HepG2 (cell line): ENCODE measurements around the gene SGPP2. TPM values are rescaled to one million over a fixed set of nuclear protein-coding genes. Genes with fewer than 3 reads are reported as not detected.

Source experiments
- ATAC-seq: fragments of 200-7000 bp; cut with Tn5 transposase; 3 replicates; pipeline ENCODE4 v1.9.1; 2020; ENCODE audit warnings: mild to moderate bottlenecking, moderate library complexity
- BruUV-seq: library from RNA; stranded (reverse); fragments of 400-500 nt; replicated peaks from 2 replicates; lab custom pipeline; 2021; lab: Mats Ljungman, UMichigan
- CTCF ChIA-PET: fragments of 300-600 bp; formaldehyde crosslinking; extraction: SDS; loops from one replicate; lab custom pipeline; 2021; ENCODE audit warnings: low total read pairs, inconsistent platforms, low intra/inter-chr PET ratio; lab: Yijun Ruan, JAX
- POLR2A ChIA-PET: fragments of 350-600 bp; sonication (Branson Sonifier 250); formaldehyde crosslinking; loops from one replicate; lab custom pipeline; 2020; ENCODE audit warnings: antibody characterized with exemption, inconsistent platforms; lab: Yijun Ruan, JAX
- DNase-seq: peaks from one replicate; pipeline ENCODE4 v3.0.0-alpha.2; 2015; ENCODE audit warnings: low spot score
- FAIRE-seq: peaks from 3 replicates; lab custom pipeline; 2011; peaks lifted over from hg19 to GRCh38; lab: Jason Lieb, UNC
- H2AFZ ChIP-seq: one replicate; pipeline ENCODE4 v1.6.1; 2011; ENCODE audit warnings: low read length, inconsistent platforms
- H3K27ac ChIP-seq: fragments of 300-600 bp; 3 replicates; pipeline ENCODE4 v1.8.0; 2011; ENCODE audit warnings: mixed run types, mild to moderate bottlenecking, mixed read lengths, low read length, inconsistent platforms; ENCODE audit not compliant: insufficient read depth; ENCODE audit errors: extremely low read length
- H3K27me3 ChIP-seq, 2 experiments: fragments of 200-600 bp in 1 of 2; 2 replicates in 1 of 2; 3 replicates in 1 of 2; pipeline versions ENCODE4 v1.6.0 to v1.8.0; 2011; ENCODE audit warnings: low read length in 2 of 2, mild to moderate bottlenecking in 2 of 2, moderate library complexity in 2 of 2, inconsistent platforms in 1 of 2; ENCODE audit not compliant: insufficient read depth in 2 of 2, control insufficient read depth in 1 of 2
- H3K36me3 ChIP-seq, 2 experiments: fragments of 200-600 bp in 1 of 2; replicated peaks in 1 of 2; 2 replicates in 1 of 2; 3 replicates in 1 of 2; pipeline versions ENCODE4 v1.5.1 to v1.8.0; 2011; ENCODE audit warnings: low read length in 2 of 2, inconsistent platforms in 1 of 2; ENCODE audit not compliant: insufficient read depth in 2 of 2, control insufficient read depth in 1 of 2
- H3K4me1 ChIP-seq: 2 replicates; pipeline ENCODE4 v1.5.1; 2012; ENCODE audit warnings: low read length, inconsistent platforms; ENCODE audit not compliant: insufficient read depth
- H3K4me2 ChIP-seq: 2 replicates; pipeline ENCODE4 v1.6.0; 2011; ENCODE audit warnings: low read depth, low read length, inconsistent platforms
- H3K4me3 ChIP-seq, 3 experiments: fragments of 200-600 bp in 1 of 3; sonication (generic), shearing (Covaris generic) in 1 of 3; replicated peaks in 1 of 3; 2 replicates each; pipeline ENCODE4 v1.5.1; 2011 to 2016; ENCODE audit warnings: low read length in 3 of 3, inconsistent platforms in 2 of 3, low read depth in 2 of 3, mild to moderate bottlenecking in 2 of 3, control low read depth in 1 of 3, mixed read lengths in 1 of 3; ENCODE audit not compliant: insufficient read depth in 1 of 3
- H3K79me2 ChIP-seq: one replicate; pipeline ENCODE4 v1.6.1; 2011; ENCODE audit warnings: low read length, inconsistent platforms; ENCODE audit not compliant: insufficient read depth
- H3K9ac ChIP-seq: 2 replicates; pipeline ENCODE4 v1.6.0; 2011; ENCODE audit warnings: mild to moderate bottlenecking, low read depth, low read length, inconsistent platforms; ENCODE audit not compliant: insufficient read depth
- H3K9me3 ChIP-seq: 2 replicates; pipeline ENCODE4 v1.5.1; 2012; ENCODE audit warnings: mild to moderate bottlenecking, low read length
- H4K20me1 ChIP-seq: 2 replicates; pipeline ENCODE4 v1.6.0; 2011; ENCODE audit warnings: inconsistent platforms, mild to moderate bottlenecking, low read length, moderate library complexity; ENCODE audit not compliant: insufficient read depth
- BCL3 ChIP-seq: sonication (generic); formaldehyde crosslinking; IDR thresholded peaks from 2 replicates; pipeline ENCODE4 v1.5.1; 2020; ENCODE audit warnings: mild to moderate bottlenecking, missing genetic modification reagents, moderate library complexity
- CHD4 ChIP-seq: fragments of 200-600 bp; sonication (generic); IDR thresholded peaks from 2 replicates; pipeline ENCODE4 v1.7.0; 2017; ENCODE audit warnings: mild to moderate bottlenecking, low read length, borderline replicate concordance
- ELF4 ChIP-seq: sonication (generic); formaldehyde crosslinking; IDR thresholded peaks from 2 replicates; pipeline ENCODE4 v1.5.0; 2020; ENCODE audit warnings: missing genetic modification reagents, mild to moderate bottlenecking, moderate library complexity, borderline replicate concordance
- ERF ChIP-seq: IDR thresholded peaks from 2 replicates; pipeline ENCODE4 v1.6.1; 2018; ENCODE audit warnings: missing biosample characterization, missing genetic modification reagents
- HDAC2 ChIP-seq: sonication (generic); formaldehyde crosslinking; IDR thresholded peaks from 2 replicates; pipeline ENCODE4 v1.4.0; 2020; ENCODE audit warnings: missing genetic modification reagents
- JUN ChIP-seq: sonication (generic); formaldehyde crosslinking; IDR thresholded peaks from 2 replicates; pipeline ENCODE4 v1.4.0; 2020; ENCODE audit warnings: mild to moderate bottlenecking, missing genetic modification reagents
- KDM5B ChIP-seq: sonication (generic); formaldehyde crosslinking; IDR thresholded peaks from 2 replicates; pipeline ENCODE4 v1.4.0; 2020; ENCODE audit warnings: missing genetic modification reagents, mild to moderate bottlenecking, borderline replicate concordance
- KMT2B ChIP-seq: IDR thresholded peaks from 2 replicates; pipeline ENCODE4 v1.6.1; 2016; ENCODE audit warnings: missing genetic modification reagents, missing compliant biosample characterization
- MNT ChIP-seq: fragments of 450-650 bp; IDR thresholded peaks from 2 replicates; pipeline ENCODE4 v1.6.1; 2016
- NAIF1 ChIP-seq: sonication (generic); formaldehyde crosslinking; IDR thresholded peaks from 2 replicates; pipeline ENCODE4 v1.5.0; 2020; ENCODE audit warnings: mild to moderate bottlenecking, missing genetic modification reagents, borderline replicate concordance
- POGK ChIP-seq: sonication (generic); formaldehyde crosslinking; conservative IDR thresholded peaks from 2 replicates; pipeline ENCODE4 v1.8.0; 2022; ENCODE audit warnings: mild to moderate bottlenecking, moderate library complexity, missing genetic modification reagents
- RNF219 ChIP-seq: sonication (generic); formaldehyde crosslinking; IDR thresholded peaks from 2 replicates; pipeline ENCODE4 v1.5.0; 2020; ENCODE audit warnings: mild to moderate bottlenecking, missing genetic modification reagents
- SETDB1 ChIP-seq: sonication (generic); formaldehyde crosslinking; IDR thresholded peaks from 2 replicates; pipeline ENCODE4 v1.5.1; 2020; ENCODE audit warnings: missing genetic modification reagents, mild to moderate bottlenecking, borderline replicate concordance
- ZBTB49 ChIP-seq: sonication (generic); formaldehyde crosslinking; IDR thresholded peaks from 2 replicates; pipeline ENCODE4 v1.4.0; 2020; ENCODE audit warnings: missing genetic modification reagents, borderline replicate concordance
- ZFP36 ChIP-seq: fragments of 150-350 bp; IDR thresholded peaks from 2 replicates; pipeline ENCODE4 v1.6.1; 2018; ENCODE audit warnings: borderline replicate concordance, low read length, low read depth; ENCODE audit not compliant: partially characterized antibody
- ZNF883 ChIP-seq: sonication (generic); formaldehyde crosslinking; IDR thresholded peaks from 2 replicates; pipeline ENCODE4 v1.5.1; 2020; ENCODE audit warnings: mild to moderate bottlenecking, missing genetic modification reagents; ENCODE audit errors: not compliant biosample characterization
- WGBS: methylation state at CpG from one replicate; pipeline ENCODE4 v1.1.6; 2017; ENCODE audit warnings: low lambda C conversion rate; 5-methylcytosine and 5-hydroxymethylcytosine counted together
- in situ Hi-C: cut with HindIII; loops from 2 replicates; pipeline ENCODE4 v1.10.0; 2017; ENCODE audit warnings: low pct_unique_long_range_greater_than_20kb; ENCODE audit not compliant: extremely low pct_ligation_motif_present
- intact Hi-C: fragments of 100-400 bp; cut with micrococcal nuclease; formaldehyde crosslinking; loops from one replicate; pipeline ENCODE4 v1.10.0; 2022; ENCODE audit not compliant: unreplicated experiment
- polyA plus RNA-seq, 8 experiments: library from polyadenylated mRNA; depleted of rRNA in 3 of 8; stranded (reverse) in 7 of 8; unstranded in 1 of 8; fragments of >200 nt; fragmentation: Illumina TruSeq in 4 of 8; extraction: Trizol in 4 of 8; gene quantifications; 2 replicates each; pipeline versions ENCODE4 v1.2.1 to v1.2.3, GENCODE V29; 2011 to 2016; ENCODE audit warnings: low read depth in 4 of 8, missing spikeins in 1 of 8, mixed read lengths in 1 of 8; ENCODE audit not compliant: insufficient read depth in 1 of 8
- total RNA-seq, 5 experiments: library from RNA; depleted of rRNA; stranded (reverse); fragments of >200 nt; fragmentation: Illumina TruSeq; extraction: Trizol; gene quantifications; 2 replicates each; pipeline ENCODE4 v1.2.3, GENCODE V29; 2016; ENCODE audit warnings: low read depth in 1 of 5

The SGPP2 gene
- total and polyA plus RNA-seq, 2 of the 13 experiments (the other 11 are each of a cell fraction or from before 2014, with no cell fraction given) = not detected

GRCh38 chr2:222598611-222599010, 174.3 kb downstream of the SGPP2 start:
- POLR2A ChIA-PET = no interaction called here
- in situ Hi-C loops = no loop called here
- 90% methylated on average over 4 of the region's 4 CpGs for WGBS
- no TSS peak for BruUV-seq
- no peak overlapping the region for H3K4me3 ChIP-seq
- TF ChIP-seq ZFP36 (no peak), ZBTB49 (CRISPR knock-in tag) (no peak), ZNF883 (CRISPR knock-in tag) (no peak), SETDB1 (no peak), RNF219 (CRISPR knock-in tag) (no peak), BCL3 (CRISPR knock-in tag) (no peak), ERF (CRISPR knock-in tag) (no peak), JUN (CRISPR knock-in tag) (no peak), ELF4 (CRISPR knock-in tag) (no peak), CHD4 (no peak), NAIF1 (CRISPR knock-in tag) (no peak), HDAC2 (CRISPR knock-in tag) (no peak), KDM5B (CRISPR knock-in tag) (no peak), KMT2B (no peak), POGK (CRISPR knock-in tag) (no peak), MNT (no peak)
- no peak for DNase-seq
- H2AFZ ChIP-seq = no peak overlapping the region
- H3K4me2 ChIP-seq = no peak overlapping the region
- no peaks in the 10 kb centered on the region for H3K9me3 ChIP-seq
- no peak overlapping the region for H3K9ac ChIP-seq
- no peaks in the 10 kb centered on the region for H4K20me1 ChIP-seq
- H3K27me3 ChIP-seq = no peaks in the 10 kb centered on the region
- peaks cover 13% of the 10 kb centered on the region for H3K4me1 ChIP-seq
- H3K36me3 ChIP-seq = peaks cover 14 to 52% of the 10 kb centered on the region in 2 experiments; a peak in 4 of 5 replicates
- H3K27ac ChIP-seq = no peak overlapping the region
- CTCF ChIA-PET = no interaction called here
- FAIRE-seq = no peak
- ATAC-seq = no peak
- intact Hi-C loops = no loop called here
- no peaks in the 10 kb centered on the region for H3K79me2 ChIP-seq
